ENCODE data around the gene RABGGTA.
"Not testable (repeated sequence)": the region's sequence is repeated elsewhere in the genome, so short reads cannot be mapped to it uniquely, and the experiment has no call there.

The RABGGTA gene

GRCh38 chr14:24224618-24225071 lies 46.8 kb downstream of the RABGGTA start:
- DNase-seq (ENCODE audit: extremely low spot score), result no peak
- TF ChIP-seq, protein P1, sequence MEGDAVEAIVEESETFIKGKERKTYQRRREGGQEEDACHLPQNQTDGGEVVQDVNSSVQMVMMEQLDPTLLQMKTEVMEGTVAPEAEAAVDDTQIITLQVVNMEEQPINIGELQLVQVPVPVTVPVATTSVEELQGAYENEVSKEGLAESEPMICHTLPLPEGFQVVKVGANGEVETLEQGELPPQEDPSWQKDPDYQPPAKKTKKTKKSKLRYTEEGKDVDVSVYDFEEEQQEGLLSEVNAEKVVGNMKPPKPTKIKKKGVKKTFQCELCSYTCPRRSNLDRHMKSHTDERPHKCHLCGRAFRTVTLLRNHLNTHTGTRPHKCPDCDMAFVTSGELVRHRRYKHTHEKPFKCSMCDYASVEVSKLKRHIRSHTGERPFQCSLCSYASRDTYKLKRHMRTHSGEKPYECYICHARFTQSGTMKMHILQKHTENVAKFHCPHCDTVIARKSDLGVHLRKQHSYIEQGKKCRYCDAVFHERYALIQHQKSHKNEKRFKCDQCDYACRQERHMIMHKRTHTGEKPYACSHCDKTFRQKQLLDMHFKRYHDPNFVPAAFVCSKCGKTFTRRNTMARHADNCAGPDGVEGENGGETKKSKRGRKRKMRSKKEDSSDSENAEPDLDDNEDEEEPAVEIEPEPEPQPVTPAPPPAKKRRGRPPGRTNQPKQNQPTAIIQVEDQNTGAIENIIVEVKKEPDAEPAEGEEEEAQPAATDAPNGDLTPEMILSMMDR (IDR thresholded peaks at IDR 0.05; ENCODE audit: control extremely low read depth, extremely low read depth, low read depth, missing control alignments), result no peak
- POLR2A ChIA-PET, result no interaction called here
- CTCF ChIA-PET, result interaction anchor here (0.9 to 2.1 kb wide), 3 partner anchors 9 to 68 kb away, joined by 3 to 9 read pairs (median 7); partner anchors contain the start of genes MDP1 and TINF2

- CTCF ChIA-PET; DNase-seq (ENCODE audit: extremely low spot score): not testable (repeated sequence)
- POLR2A ChIA-PET, result interaction anchor here (0.6 to 1.1 kb wide), 4 partner anchors 20 to 1228 kb away, joined by 3 to 6 read pairs (median 5); partner anchors contain the start of gene TINF2
Observed at GRCh38 chr14:24222987-24223386, 48.4 kb downstream of the RABGGTA start.

GRCh38 chr14:24219521-24219920 lies 51.9 kb downstream of the RABGGTA start:
- POLR2A ChIA-PET, result no interaction called here
- CTCF ChIA-PET, result interaction anchor here (0.8 to 3.0 kb wide), 10 partner anchors 9 to 89 kb away, joined by 3 to 16 read pairs (median 5); partner anchors contain the start of genes CIDEB, RABGGTA and TINF2
- TF ChIP-seq, protein P1 (IDR thresholded peaks at IDR 0.05; ENCODE audit: control extremely low read depth, extremely low read depth, low read depth, missing control alignments), result no peak
- DNase-seq (ENCODE audit: extremely low spot score), result no peak

GRCh38 chr14:24219080-24219479 lies 52.3 kb downstream of the RABGGTA start:
- no peak for DNase-seq (ENCODE audit: extremely low spot score)
- TF ChIP-seq, protein P1 (IDR thresholded peaks at IDR 0.05; ENCODE audit: control extremely low read depth, extremely low read depth, low read depth, missing control alignments), result no peak
- POLR2A ChIA-PET, result no interaction called here
- CTCF ChIA-PET, result interaction anchor here (1.2 to 3.0 kb wide), 4 partner anchors 12 to 79 kb away, joined by 4 to 16 read pairs (median 7); no protein-coding TSS in a partner anchor

GRCh38 chr14:24216876-24217275 lies 54.5 kb downstream of the RABGGTA start:
- DNase-seq (ENCODE audit: extremely low spot score); POLR2A ChIA-PET: not testable (repeated sequence)
- CTCF ChIA-PET, result interaction anchor here (1.1 to 3.6 kb wide), 9 partner anchors 11 to 85 kb away, joined by 3 to 38 read pairs (median 10); partner anchors contain the start of genes DHRS1, IRF9, NOP9 and RABGGTA

DNA sequence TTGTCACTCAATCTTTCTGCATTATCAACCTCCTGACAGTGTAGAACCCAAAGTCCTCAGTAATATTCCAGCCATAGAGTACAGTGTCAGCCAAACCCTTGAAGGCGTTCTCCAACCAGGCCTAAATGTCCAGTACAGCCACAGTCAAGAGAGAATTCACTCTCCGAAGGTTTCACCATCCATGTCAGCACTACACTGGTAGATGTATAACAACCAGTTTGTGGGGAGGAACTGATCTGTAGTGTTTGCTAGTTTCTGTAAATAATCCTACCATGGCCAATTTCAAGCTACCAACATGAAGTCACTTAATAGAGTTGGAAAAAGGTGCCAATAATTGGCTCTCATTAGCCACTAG lies 55.1 kb downstream of the RABGGTA start:
- POLR2A ChIA-PET, result interaction anchor here (0.9 kb wide), 1 partner anchor 26 kb away, joined by 3 read pairs; the partner anchor contains the start of gene TINF2
- CTCF ChIA-PET, result interaction anchor here (0.8 to 5.2 kb wide), 32 partner anchors 8 to 215 kb away, joined by 3 to 42 read pairs (median 7); partner anchors contain the start of genes CIDEB, DHRS1, IPO4 and IRF9
- TF ChIP-seq, protein P1 (IDR thresholded peaks at IDR 0.05; ENCODE audit: control extremely low read depth, extremely low read depth, low read depth, missing control alignments), result no peak
- DNase-seq (ENCODE audit: extremely low spot score), result no peak
